Activated T-helper 1 cell treated with anti-CD3 and anti-CD28 coated beads, Interleukin-12 subunit alpha, Interleukin-12 subunit beta, Interleukin-2, Interleukin-4 antibody, amounts not matched to agents 30 ng/mL and 10 ng/mL and 1 ng/mL, durations not matched to agents 14 hours and 24 hours and 36 hours (primary cell): Measurements from ENCODE around the gene NR2C2. TPM values are rescaled to one million over a fixed set of nuclear protein-coding genes. Genes with fewer than 3 reads are reported as not detected.

Experiments used
- DNase-seq: peaks from one replicate; pipeline ENCODE4 v3.0.0; 2021; ENCODE audit warnings: low spot score
- H3K27ac Mint-ChIP-seq: one replicate; pipeline ENCODE4 v1.8.0; 2021; ENCODE audit warnings: mild to moderate bottlenecking, mixed read lengths
- H3K27me3 Mint-ChIP-seq: one replicate; pipeline ENCODE4 v1.8.0; 2022; ENCODE audit warnings: mild to moderate bottlenecking, moderate library complexity, mixed read lengths; ENCODE audit not compliant: insufficient read depth
- H3K36me3 Mint-ChIP-seq: one replicate; pipeline ENCODE4 v1.8.0; 2021; ENCODE audit warnings: low read depth, mixed read lengths
- H3K4me1 Mint-ChIP-seq: one replicate; pipeline ENCODE4 v1.8.0; 2021; ENCODE audit warnings: low read depth, mixed read lengths
- H3K4me3 Mint-ChIP-seq: one replicate; pipeline ENCODE4 v1.8.0; 2021; ENCODE audit warnings: mild to moderate bottlenecking, moderate library complexity, mixed read lengths
- H3K9me3 Mint-ChIP-seq: one replicate; pipeline ENCODE4 v1.8.0; 2021; ENCODE audit warnings: mixed read lengths
- intact Hi-C: fragments of 100-400 bp; cut with micrococcal nuclease; formaldehyde crosslinking; loops from one replicate; pipeline ENCODE4 v1.15.1; 2024
- total RNA-seq: library from RNA; stranded (reverse); gene quantifications from 2 replicates; pipeline ENCODE4 v1.2.3, GENCODE V29; 2022

The NR2C2 gene
- total RNA-seq, 1 donor from 2014 or later, result 50.7 TPM

- peak overlapping the region; percentile 97 for H3K4me3 Mint-ChIP-seq
- peaks cover 28% of the 10 kb centered on the region for H3K36me3 Mint-ChIP-seq
- intact Hi-C loops, result loop anchor here (5.0 to 10.0 kb wide), 4 partner anchors 478 to 1982 kb away; partner anchors contain the start of genes DPH3, EAF1, METTL6 and OXNAD1
- no peaks in the 10 kb centered on the region for H3K27me3 Mint-ChIP-seq
- H3K4me1 Mint-ChIP-seq, result peaks cover 34% of the 10 kb centered on the region
- no peaks in the 10 kb centered on the region for H3K9me3 Mint-ChIP-seq
- H3K27ac Mint-ChIP-seq, result peak overlapping the region; percentile 100
- no peak for DNase-seq
Measured at GRCh38 chr3:14949126-14949525, 1.7 kb downstream of the NR2C2 start.

DNA sequence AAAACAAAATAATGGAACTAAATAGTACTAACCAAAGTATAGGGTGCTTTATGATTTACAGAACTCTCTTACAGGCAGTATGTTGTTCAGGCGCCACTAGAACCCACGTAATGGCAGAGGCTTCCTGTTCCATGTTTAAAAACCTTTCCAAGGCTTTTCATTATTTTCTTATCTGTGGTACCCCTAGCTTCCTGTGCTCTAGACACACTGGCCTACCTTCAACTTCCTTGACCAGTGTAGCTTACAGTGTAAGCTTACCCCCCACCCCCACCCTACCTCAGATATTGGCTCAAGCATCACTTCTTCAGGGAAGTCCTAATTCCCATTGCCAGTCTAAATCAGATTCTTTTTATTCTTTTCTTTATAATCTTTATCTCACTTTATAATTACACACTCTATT is 2.9 kb downstream of the NR2C2 start:
- H3K27ac Mint-ChIP-seq, result no peak overlapping the region
- H3K4me1 Mint-ChIP-seq, result peaks cover 35% of the 10 kb centered on the region
- no peak overlapping the region for H3K4me3 Mint-ChIP-seq
- H3K27me3 Mint-ChIP-seq, result no peaks in the 10 kb centered on the region
- H3K36me3 Mint-ChIP-seq, result peaks cover 24% of the 10 kb centered on the region
- DNase-seq, result no peak
- no peaks in the 10 kb centered on the region for H3K9me3 Mint-ChIP-seq
- intact Hi-C loops, result loop anchor here (5.0 kb wide), 1 partner anchor 907 kb away; no protein-coding TSS in a partner anchor

GRCh38 chr3:14957153-14957552 is 9.8 kb downstream of the NR2C2 start:
- intact Hi-C loops, result no loop called here
- H3K27ac Mint-ChIP-seq, result no peak overlapping the region
- H3K9me3 Mint-ChIP-seq, result no peaks in the 10 kb centered on the region
- DNase-seq, result no peak
- H3K27me3 Mint-ChIP-seq, result no peaks in the 10 kb centered on the region
- H3K36me3 Mint-ChIP-seq, result peaks cover 13% of the 10 kb centered on the region
- H3K4me3 Mint-ChIP-seq, result no peak overlapping the region
- H3K4me1 Mint-ChIP-seq, result peaks cover 37% of the 10 kb centered on the region

GRCh38 chr3:14957925-14958324 is 10.5 kb downstream of the NR2C2 start:
- H3K4me1 Mint-ChIP-seq, result peaks cover 37% of the 10 kb centered on the region
- intact Hi-C loops, result no loop called here
- no peak overlapping the region for H3K4me3 Mint-ChIP-seq
- peaks cover 16% of the 10 kb centered on the region for H3K36me3 Mint-ChIP-seq
- no peaks in the 10 kb centered on the region for H3K9me3 Mint-ChIP-seq
- DNase-seq, result no peak
- no peak overlapping the region for H3K27ac Mint-ChIP-seq
- H3K27me3 Mint-ChIP-seq, result no peaks in the 10 kb centered on the region

DNA sequence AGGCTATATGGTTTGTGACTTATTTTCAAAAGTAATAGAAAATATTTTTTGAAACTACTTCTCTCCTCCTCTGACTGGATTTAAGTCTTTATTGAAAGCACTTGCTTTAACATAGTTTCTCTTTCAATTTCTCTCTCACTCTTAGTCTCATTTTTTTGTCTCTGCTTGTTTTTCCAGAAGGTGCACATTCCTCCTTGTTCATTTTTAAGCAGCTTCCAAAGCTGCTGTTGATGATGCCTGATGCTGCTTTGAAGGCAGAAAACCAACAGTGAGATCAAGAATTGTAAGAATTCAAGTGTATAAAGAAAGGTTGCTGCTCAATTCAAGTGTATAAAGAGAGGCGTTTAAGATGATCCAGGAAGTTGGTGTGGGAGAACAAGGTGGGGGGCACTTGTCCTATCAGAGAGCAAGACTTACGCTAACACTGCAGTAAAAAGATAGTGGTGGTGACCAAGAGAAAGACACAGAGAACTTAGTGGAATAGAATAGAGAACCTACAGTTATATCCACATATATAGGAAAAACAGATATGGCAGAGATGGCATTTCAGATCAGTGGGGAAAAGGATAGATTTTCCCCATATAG is 12.1 kb downstream of the NR2C2 start:
- intact Hi-C loops, result loop anchor here (1.0 kb wide), 1 partner anchor 11 kb away; no protein-coding TSS in a partner anchor
- no peaks in the 10 kb centered on the region for H3K9me3 Mint-ChIP-seq
- H3K4me3 Mint-ChIP-seq, result peak overlapping the region; percentile 76
- peaks cover 37% of the 10 kb centered on the region for H3K4me1 Mint-ChIP-seq
- no peak for DNase-seq
- no peaks in the 10 kb centered on the region for H3K27me3 Mint-ChIP-seq
- H3K36me3 Mint-ChIP-seq, result peaks cover 16% of the 10 kb centered on the region
- peak overlapping the region; percentile 82 for H3K27ac Mint-ChIP-seq

DNA sequence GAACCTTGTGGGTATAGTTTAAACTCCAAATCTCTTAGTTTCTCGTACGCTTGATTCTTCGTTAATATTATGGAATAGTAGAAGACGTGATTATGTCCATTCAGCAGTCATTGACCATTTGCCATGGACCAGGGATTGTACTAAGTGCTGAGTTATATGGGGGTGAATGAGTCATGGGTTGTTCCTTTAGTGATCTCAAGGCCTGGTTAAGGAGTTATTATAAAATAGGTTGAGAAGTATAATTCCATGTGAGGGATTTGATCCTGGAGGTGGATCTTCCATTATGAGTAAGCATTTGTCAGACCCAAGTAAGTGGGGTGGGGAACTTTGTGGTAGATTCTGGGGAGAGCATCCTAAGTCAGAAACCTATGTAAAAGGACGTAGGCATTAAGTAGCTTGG is 15.4 kb downstream of the NR2C2 start:
- H3K36me3 Mint-ChIP-seq, result peaks cover 22% of the 10 kb centered on the region
- intact Hi-C loops, result no loop called here
- H3K4me3 Mint-ChIP-seq, result no peak overlapping the region

GRCh38 chr3:14967285-14967684 is 19.9 kb downstream of the NR2C2 start:
- DNase-seq, result no peak
- H3K27ac Mint-ChIP-seq, result no peak overlapping the region
- intact Hi-C loops, result no loop called here
- H3K4me1 Mint-ChIP-seq, result peaks cover 6% of the 10 kb centered on the region
- H3K27me3 Mint-ChIP-seq, result no peaks in the 10 kb centered on the region
- peaks cover 19% of the 10 kb centered on the region for H3K36me3 Mint-ChIP-seq
- H3K9me3 Mint-ChIP-seq, result no peaks in the 10 kb centered on the region
- no peak overlapping the region for H3K4me3 Mint-ChIP-seq

More for the DNA sequence above, 15.4 kb downstream of the NR2C2 start:
- no peaks in the 10 kb centered on the region for H3K9me3 Mint-ChIP-seq
- DNase-seq, result no peak
- no peak overlapping the region for H3K27ac Mint-ChIP-seq
- peaks cover 16% of the 10 kb centered on the region for H3K4me1 Mint-ChIP-seq
- H3K27me3 Mint-ChIP-seq, result no peaks in the 10 kb centered on the region

- Mint-ChIP-seq H3K4me1 (peaks cover 14% of the 10 kb centered on the region), H3K36me3 (peaks cover 32% of the 10 kb centered on the region), H3K27ac (no peak overlapping the region), H3K27me3 (no peaks in the 10 kb centered on the region), H3K9me3 (no peaks in the 10 kb centered on the region), H3K4me3 (no peak overlapping the region)
- intact Hi-C loops, result no loop called here
- DNase-seq, result no peak
Measured at GRCh38 chr3:14969671-14970070, 22.3 kb downstream of the NR2C2 start.

GRCh38 chr3:14976317-14976716 is 28.9 kb downstream of the NR2C2 start:
- H3K4me1 Mint-ChIP-seq, result peaks cover 36% of the 10 kb centered on the region
- no peak overlapping the region for H3K4me3 Mint-ChIP-seq
- no peak for DNase-seq
- intact Hi-C loops, result no loop called here
- H3K27me3 Mint-ChIP-seq, result no peaks in the 10 kb centered on the region
- no peaks in the 10 kb centered on the region for H3K9me3 Mint-ChIP-seq
- H3K27ac Mint-ChIP-seq, result no peak overlapping the region
- peaks cover 27% of the 10 kb centered on the region for H3K36me3 Mint-ChIP-seq

DNA sequence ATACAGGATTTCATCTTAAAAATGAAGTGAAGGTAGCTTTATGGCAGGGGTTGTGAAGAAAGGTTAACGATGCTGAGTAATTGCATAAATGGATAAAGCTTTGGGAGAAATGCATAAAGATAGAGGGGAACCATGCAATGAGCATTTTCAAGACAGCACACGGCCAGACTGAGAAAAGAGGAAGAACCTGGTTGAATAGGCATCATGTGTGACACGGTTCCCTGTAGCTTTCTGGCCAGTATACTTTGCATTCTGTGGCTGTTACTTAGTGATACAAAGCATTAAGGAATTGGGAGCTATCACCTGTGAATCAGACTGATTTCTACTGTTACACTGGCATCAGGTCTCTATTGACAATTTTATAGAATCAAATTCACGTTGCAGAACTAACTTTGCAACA is 33.3 kb downstream of the NR2C2 start:
- intact Hi-C loops, result no loop called here
- Mint-ChIP-seq H3K36me3 (peaks cover 10% of the 10 kb centered on the region), H3K27me3 (no peaks in the 10 kb centered on the region), H3K9me3 (no peaks in the 10 kb centered on the region), H3K27ac (no peak overlapping the region), H3K4me1 (peaks cover 22% of the 10 kb centered on the region), H3K4me3 (no peak overlapping the region)
- no peak for DNase-seq

DNA sequence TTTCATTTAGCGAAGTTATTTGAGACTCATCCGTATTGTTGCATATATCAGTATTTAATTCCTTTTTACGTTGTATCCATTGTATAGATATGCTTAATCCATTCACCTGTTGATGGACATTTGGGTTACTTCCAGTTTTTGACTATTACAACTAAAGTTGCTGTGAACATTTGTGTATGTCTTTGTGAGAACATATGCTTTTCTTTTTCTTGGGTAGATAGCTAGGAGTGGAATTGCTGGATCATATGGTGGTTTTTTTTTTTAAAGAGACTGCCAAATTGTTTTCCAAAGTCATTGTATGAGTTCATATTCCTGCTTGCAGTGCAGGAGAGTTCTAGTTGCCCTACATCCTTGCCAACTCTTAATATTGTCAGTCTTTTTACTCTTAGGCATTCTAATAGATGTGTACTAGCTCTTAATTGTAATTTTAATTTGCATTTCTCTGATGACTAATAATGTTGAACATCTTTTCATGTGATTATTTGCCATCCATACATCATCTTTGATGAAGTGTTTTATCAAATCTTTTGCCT is 37.3 kb downstream of the NR2C2 start:
- Mint-ChIP-seq H3K36me3 (peaks cover 13% of the 10 kb centered on the region), H3K4me3 (no peak overlapping the region)
- DNase-seq, result no peak

GRCh38 chr3:14988988-14989394 is 41.6 kb downstream of the NR2C2 start:
- Mint-ChIP-seq H3K9me3 (no peaks in the 10 kb centered on the region), H3K27ac (no peak overlapping the region), H3K36me3 (peaks cover 12% of the 10 kb centered on the region), H3K4me1 (peaks cover 27% of the 10 kb centered on the region), H3K27me3 (no peaks in the 10 kb centered on the region), H3K4me3 (peak overlapping the region; percentile 2)
- DNase-seq, result peak; percentile 17
- intact Hi-C loops, result no loop called here

More for the DNA sequence above, 37.3 kb downstream of the NR2C2 start:
- H3K4me1 Mint-ChIP-seq, result peaks cover 19% of the 10 kb centered on the region
- intact Hi-C loops, result no loop called here
- H3K27ac Mint-ChIP-seq, result no peak overlapping the region
- no peaks in the 10 kb centered on the region for H3K27me3 Mint-ChIP-seq
- H3K9me3 Mint-ChIP-seq, result no peaks in the 10 kb centered on the region

DNA sequence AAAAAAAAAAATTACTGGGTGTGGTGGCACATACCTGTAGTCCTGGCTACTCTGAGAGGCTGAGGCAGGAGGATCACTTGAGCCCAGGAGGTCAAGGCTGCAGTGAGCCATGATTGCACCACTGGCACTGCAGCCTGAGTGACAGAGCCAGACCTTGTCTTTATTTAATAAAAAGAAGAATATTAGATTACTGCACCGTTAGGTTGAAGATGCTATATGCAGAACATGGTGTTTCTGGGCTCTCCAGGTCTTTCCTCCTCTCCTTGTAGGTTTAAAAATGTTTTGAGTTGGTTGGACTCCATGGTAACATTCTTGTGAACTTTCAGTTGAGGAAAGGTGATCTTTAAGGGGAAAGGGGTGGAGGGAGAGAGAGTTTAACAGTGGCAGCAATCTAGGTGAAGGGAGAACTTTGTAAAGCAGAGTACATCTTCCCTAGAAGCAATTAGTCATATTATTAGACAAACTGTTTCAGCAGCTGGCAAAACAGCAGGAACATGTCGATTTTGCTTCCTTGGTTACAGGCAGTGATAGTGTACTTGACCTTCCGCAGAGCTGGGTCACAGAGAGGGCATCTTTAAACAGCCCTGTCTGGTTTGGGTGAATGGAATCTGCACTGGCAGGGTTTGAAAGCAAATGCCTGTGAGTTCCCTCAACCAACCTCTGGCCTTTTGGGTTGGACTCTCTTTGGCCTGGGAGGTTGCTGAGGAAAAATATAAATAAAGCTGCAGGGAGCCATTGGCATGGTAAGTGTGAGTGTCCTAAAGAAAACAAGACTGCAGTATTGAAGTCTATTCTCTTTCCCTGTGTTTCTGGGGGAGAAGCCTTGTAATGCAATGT is 42.8 kb downstream of the NR2C2 start:
- H3K27ac Mint-ChIP-seq, result no peak overlapping the region
- no peaks in the 10 kb centered on the region for H3K27me3 Mint-ChIP-seq
- peaks cover 27% of the 10 kb centered on the region for H3K4me1 Mint-ChIP-seq
- no peak for DNase-seq
- H3K9me3 Mint-ChIP-seq, result no peaks in the 10 kb centered on the region
- H3K4me3 Mint-ChIP-seq, result no peak overlapping the region
- intact Hi-C loops, result no loop called here
- peaks cover 9% of the 10 kb centered on the region for H3K36me3 Mint-ChIP-seq
